GM19328 (cell line): ENCODE measurements around the gene KLHL4.
"Not testable (repeated sequence)": the region's sequence is repeated elsewhere in the genome, so short reads cannot be mapped to it uniquely, and the experiment has no call there.

Source experiments
- ATAC-seq: cut with Tn5 transposase; IDR thresholded peaks from one replicate; pipeline ENCODE4 v1.9.1; 2021; ENCODE audit warnings: mild to moderate bottlenecking, moderate library complexity; ENCODE audit not compliant: unreplicated experiment

The KLHL4 gene

GRCh38 chrX:87641439-87641838 is 123.8 kb downstream of the KLHL4 start:
- not testable (repeated sequence) for ATAC-seq

- no peak for ATAC-seq
Observed at GRCh38 chrX:87661761-87662160, 144.2 kb downstream of the KLHL4 start.

GRCh38 chrX:87663421-87663820 is 145.8 kb downstream of the KLHL4 start:
- no peak for ATAC-seq

DNA sequence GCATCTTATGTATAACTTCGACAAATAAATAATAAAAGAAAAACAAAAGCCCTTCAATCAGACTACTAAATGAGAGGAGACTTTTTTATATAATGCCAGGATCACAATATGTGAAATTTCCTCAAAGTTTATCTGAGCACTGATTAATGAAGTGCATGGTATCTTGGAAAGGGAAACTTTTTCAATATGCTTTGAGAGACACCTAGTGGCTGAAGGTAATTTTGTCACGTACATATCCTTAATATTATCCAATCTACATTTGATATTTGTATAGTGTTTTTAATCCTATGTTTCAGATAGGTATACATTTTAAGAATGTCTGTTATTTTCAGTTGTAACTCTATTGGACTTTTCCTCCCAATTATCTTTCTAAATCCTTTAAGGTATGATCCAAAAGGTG is 146.8 kb downstream of the KLHL4 start:
- no peak for ATAC-seq

GRCh38 chrX:87679849-87680248 is 162.2 kb downstream of the KLHL4 start:
- no peak for ATAC-seq

DNA sequence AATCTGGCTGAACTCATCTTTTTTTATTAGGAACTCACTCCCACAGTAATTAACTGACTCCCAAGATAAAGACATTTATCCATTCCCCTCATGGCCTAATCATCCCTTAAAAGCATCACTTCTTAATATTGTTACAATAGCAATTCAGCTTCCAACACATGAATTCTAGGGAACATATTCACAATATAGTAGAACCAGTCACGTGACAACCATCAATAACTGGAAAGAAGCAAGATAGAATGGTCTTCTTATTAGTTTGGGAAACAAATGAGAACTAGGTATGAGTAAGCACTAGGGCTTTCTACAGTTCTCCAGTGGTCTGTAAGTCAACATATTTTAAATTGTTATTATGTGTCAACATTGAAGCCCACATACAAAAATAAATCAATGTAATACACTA is 170.1 kb downstream of the KLHL4 start:
- no peak for ATAC-seq

- ATAC-seq, result not testable (repeated sequence)
Observed at GRCh38 chrX:87688113-87688748, 170.6 kb downstream of the KLHL4 start.

GRCh38 chrX:87689218-87689617 is 171.6 kb downstream of the KLHL4 start:
- ATAC-seq, result not testable (repeated sequence)

DNA sequence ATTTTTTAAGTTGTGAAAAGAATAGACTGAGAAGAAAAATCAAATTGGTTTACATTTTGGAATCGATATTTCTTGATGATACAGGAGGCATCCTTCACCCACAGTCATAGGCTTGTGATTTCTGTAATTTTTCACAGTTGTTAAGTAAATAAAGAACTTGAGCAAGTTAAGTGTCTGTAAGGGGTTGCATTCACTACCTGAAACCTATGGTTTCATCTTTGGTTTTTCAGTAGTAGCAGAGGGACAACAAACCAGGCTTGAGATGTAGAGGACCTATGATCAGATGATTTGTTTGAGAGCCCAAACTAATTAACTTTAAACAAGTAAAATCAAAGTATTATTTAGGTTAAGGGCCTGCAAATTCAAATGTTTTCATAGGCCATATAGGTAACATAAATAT is 175.6 kb downstream of the KLHL4 start:
- no peak for ATAC-seq

GRCh38 chrX:87697409-87697808 is 179.8 kb downstream of the KLHL4 start:
- ATAC-seq, result no peak

- ATAC-seq, result no peak
Observed at GRCh38 chrX:87702795-87703194, 185.2 kb downstream of the KLHL4 start.

DNA sequence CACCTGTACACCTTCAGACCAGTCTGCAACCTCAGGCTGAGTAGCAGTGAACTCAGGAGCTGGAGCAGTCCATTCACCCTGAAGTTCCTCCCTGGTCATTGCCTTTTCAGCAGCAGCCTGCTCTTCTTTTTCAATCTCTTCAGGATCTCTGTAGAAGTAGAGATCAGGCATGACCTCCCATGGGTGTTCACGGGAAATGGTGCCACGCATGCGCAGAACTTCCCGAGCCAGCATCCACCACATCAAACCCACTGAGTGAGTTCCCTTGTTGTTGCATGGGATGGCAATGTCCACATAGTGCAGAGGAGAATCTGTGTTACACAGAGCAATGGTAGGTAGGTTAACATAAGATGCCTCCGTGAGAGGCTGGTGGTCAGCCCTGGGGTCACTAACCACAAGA is 185.9 kb downstream of the KLHL4 start:
- ATAC-seq, result not testable (repeated sequence)

DNA sequence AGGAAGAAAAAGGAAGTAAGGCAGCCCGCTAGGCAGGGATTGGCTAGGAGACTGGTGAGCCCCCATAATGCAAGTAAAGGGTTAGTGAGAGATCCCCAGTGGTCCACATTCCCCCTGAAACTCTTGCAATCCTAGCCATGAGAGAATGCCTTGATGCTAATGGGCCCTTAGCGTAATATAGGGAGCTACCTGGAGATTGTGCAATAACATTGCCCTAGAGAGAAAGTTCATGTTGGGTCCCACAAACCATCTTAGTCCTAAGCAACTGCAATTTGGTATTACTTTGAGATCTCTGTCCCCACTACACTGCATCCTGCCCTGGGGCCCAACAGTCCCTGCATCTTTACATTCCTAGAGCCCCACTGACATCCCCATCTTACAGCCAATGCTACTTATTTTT is 188.5 kb downstream of the KLHL4 start:
- ATAC-seq, result no peak

- no peak for ATAC-seq
Observed at GRCh38 chrX:87710580-87710979, 193.0 kb downstream of the KLHL4 start.
